GM21515 (cell line): Measurements from ENCODE around the gene GPR156.

Experiments
- ATAC-seq: cut with Tn5 transposase; IDR thresholded peaks from one replicate; pipeline ENCODE4 v1.9.1; 2021; ENCODE audit not compliant: unreplicated experiment

GPR156 gene

GRCh38 chr3:120196812-120197211, 88.2 kb downstream of the GPR156 start:
- no peak for ATAC-seq

DNA sequence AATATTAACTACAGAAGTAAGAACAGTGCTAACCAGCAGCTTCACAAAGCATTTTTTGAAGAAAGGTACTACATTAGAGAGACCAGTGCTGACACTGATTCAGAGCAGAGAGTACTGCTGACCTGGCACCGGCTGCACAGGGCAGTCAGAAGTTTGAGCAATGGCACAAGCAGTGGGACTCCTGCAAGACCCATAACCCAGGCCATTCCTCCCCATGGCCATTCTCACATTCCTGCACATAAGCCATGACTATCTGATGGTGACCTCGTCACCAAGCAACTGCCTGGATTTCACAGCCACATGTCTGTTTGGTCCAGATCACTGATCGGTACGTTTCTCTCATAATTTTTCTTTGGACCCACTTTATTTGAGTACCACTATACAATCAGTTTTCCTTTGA, 88.7 kb downstream of the GPR156 start:
- ATAC-seq = no peak

DNA sequence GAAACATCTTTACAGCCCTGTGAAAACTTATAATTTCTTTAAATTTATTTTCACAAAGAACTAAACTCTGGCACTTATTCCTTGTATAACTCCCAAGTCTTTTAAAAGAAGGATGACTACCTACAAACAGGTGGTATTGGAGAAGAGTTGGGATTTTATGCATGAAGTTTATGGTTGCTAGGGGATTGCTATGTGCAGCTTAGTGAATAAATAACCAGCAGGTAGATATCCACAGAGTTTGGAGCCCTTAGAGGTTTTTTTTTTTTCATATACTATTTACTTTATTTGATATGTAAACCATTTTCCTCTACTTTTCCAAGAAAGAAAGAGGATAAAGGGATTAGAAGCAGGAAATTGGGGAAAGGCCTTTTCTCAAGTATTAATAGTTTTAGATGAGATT, 91.5 kb downstream of the GPR156 start:
- ATAC-seq = no peak

- no peak for ATAC-seq
Observed at GRCh38 chr3:120192579-120192978, 92.4 kb downstream of the GPR156 start.

GRCh38 chr3:120192159-120192558, 92.9 kb downstream of the GPR156 start:
- ATAC-seq = no peak

DNA sequence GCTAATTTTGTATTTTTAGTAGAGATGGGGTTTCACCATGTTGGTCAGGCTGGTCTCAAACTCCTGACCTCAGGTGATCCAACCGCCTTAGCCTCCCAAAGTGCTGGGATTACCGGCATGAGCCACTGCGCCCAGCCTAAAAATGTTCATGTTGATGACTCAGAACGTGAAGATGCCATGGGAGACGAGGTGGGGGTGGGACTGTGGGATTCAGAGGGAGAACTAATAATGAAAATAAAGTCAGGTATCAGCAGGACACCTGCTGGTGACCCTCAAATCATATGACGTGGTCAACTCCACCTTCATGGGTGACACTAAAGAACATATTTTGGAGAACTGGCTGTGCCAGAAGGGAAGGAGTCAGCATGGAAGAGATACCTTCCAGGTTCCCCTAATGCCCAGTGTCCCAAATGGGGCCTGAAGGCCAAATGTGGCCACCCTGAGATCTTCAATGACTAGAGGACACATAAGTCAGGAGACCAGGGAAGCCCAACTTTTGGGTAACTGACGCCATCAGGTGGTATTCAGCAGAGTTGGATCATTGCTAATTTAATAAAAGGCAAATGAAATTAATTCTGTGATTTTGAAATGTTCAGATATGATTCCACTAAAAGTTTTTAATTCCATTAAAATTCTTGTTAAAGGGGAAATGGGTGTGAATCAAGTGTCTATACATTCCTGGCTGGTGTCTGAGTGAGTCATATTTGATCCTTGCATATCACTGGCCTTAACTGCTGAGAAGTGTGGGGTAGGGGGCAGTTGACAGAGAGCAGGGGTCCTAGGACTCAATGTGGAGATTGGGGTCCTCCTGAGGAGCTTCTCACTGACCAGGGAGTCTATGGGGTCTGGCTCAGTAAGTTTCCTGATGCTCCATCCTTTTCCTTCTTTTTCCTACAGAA, 102.2 kb downstream of the GPR156 start:
- no peak for ATAC-seq

DNA sequence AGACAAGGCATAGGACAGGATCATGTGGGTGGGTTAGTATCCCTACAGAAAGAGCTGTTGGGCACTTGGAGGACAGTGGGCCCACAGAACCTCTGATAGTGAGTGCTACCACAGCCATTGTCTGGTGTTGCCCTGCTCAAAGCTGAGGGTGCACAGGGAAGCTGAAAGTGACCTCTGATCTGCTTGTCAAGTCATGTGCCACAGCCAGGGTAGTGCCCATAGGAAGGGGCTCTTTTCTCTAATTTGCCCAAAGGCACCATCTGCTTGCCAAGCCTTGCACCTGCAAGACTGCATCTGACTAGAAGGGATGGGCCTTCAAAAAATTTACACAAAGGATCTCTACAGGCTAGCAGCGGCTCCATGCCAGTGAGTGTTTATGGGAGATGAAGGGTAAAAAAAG, 103.4 kb downstream of the GPR156 start:
- ATAC-seq = no peak

DNA sequence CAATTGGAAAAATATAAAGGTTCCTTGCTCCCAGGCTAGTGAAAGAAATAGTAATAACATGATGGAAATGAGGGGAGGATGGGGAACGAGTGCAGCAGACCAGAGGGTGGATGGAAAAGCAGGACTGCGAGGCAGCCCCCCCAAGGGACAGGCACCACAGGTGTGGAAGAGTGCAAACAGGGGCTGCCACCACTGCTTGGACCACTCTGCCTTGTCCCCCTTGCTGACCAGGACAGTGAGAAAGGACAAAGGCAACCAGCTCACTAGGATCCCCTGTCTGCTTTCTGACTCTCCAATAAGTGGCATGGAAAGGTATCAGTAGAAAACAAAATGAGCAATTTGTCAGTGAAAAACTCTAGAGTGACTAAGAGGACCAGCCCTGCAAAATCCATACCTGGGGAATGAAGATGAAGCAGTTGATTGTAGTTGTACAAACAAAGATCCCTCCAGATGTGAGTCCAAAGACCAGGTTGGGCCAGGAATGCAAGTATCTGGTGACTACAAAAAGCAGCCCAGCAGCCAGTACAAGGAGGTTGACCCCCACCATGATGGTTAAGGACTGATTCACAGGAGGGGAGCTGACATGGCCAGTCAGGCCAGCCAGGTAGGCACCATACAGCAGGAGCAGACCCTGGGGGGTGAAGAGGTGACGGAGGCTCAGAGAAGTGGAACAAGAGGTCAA, 104.2 kb downstream of the GPR156 start:
- ATAC-seq = no peak

GRCh38 chr3:120177707-120178306, 107.2 kb downstream of the GPR156 start:
- ATAC-seq = no peak

- ATAC-seq = no peak
Observed at GRCh38 chr3:120177151-120177550, 107.9 kb downstream of the GPR156 start.

GRCh38 chr3:120174811-120175539, 110.0 kb downstream of the GPR156 start:
- no peak for ATAC-seq

DNA sequence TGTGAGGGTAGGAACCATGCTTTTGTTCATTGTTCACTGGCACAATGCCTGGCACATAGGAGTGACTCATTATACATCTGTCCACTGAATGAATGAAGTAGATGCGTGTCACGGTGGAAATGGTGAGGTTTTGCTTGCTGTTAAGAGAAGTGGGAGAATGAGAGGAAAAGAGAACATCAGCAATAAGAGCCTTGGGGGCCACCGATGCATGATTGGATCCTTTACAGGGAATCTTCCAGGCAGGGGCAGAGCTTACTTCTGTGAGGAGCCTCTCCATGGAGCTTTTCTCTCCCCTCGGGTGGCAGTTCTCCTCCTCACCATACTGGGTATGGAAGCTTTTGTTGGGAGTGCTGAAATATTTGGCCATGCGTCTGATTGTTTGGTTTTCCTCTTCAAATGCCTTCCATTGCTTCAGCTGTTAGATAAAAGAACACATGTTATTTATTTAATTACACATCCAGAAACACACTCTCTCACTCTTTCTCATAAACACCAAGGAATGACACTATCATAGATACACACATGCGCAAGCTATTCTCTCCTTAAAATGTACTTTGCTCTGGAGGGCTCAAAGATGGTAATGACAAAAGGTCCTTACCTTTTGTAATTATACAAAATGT, 111.9 kb downstream of the GPR156 start:
- ATAC-seq = no peak

- ATAC-seq = no peak
Observed at GRCh38 chr3:120172070-120172469, 113.0 kb downstream of the GPR156 start.

DNA sequence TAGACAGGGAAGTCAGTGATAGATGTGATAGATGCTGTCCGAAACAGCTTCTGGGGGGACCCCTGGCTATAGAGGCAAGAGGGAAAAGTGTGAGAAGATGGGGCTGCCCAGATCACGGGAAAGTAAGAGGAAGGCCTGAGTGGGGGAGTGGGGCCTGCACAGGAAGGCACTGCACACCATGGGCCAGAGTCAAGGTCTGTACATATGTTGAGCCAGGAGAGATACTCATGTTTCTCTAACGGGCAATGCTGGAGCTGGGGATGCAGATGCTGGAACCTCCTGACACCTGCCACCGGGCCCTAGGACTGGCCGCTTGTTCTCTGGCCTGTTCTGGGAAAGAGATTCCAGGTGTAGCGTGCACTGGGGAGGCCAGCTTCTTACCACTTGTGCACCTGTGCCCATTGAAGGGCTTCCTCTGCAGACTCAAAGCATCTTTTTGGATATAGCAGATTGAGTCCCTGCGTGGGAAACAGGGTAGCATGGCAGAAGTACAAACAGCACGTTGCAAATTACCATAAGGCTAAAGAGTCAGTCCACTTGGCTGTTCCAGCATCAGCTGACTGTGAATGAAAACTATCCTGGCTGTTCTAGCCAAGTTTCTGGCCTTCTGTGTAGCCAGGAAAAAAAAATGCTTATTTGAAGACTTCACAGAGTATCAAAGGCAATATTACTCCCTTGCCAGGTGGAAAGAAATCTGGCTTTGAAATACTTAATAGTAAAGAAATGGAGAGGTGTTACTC, 113.7 kb downstream of the GPR156 start:
- no peak for ATAC-seq

DNA sequence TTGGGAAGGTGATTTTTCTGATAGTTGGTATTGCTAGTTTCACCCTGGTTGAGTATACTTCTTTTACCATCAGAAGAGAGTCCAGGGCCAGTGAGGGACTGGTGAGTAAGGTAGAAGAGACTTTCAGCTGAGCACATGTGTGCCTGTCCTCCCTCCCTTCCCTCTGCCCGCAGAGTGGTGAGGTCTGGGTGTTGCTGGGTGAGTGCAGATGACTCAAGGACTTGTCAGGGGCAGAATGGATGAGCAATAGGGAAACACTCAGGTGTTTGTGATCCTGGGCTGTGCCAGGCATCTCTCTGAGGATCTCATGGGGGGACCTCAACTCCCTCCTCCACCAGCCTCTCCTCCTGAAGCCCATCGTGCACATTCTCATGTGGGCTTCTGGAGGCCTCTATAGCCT, 114.8 kb downstream of the GPR156 start:
- ATAC-seq = no peak

- ATAC-seq = no peak
Observed at GRCh38 chr3:120169407-120169806, 115.6 kb downstream of the GPR156 start.

DNA sequence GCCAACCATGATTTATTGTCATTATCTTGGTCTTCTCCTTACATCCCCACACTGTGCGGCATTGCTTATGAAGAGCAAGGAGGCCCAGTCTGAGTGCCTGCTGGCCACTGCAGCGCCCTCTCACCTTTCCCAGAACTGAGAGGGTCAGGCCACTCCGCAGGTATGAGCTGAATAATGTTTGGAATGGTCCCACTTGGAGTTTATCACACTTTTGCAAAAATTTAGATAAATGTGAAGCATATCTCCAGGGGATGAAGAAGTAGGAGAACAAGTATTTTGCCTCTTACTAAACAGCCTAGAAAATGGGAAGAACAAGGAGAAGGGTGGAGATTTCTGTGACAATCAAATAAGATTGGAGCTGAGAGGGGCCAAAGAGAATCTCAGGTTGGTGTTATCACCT, 116.4 kb downstream of the GPR156 start:
- ATAC-seq = no peak

DNA sequence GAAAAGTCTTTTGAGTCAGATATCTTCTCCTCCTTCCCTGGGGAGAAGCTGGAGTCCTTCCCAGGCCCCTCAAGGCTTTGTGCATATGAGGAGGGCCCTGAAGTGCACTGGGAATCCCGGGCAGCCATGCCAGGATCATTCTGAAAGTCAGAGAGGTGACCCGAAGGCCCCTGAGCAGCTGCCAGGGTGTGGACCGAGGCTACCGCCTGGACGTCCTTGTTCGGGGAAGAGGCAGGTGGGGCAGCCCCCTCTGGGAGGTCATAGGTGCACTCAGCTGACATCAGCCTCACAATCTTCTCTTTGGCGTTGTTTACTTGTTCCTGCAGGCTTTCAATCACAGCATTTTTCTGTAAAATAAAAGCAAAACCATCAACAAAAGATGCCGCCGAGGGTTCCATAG, 117.0 kb downstream of the GPR156 start:
- no peak for ATAC-seq

GRCh38 chr3:120167488-120167887, 117.5 kb downstream of the GPR156 start:
- ATAC-seq = no peak

DNA sequence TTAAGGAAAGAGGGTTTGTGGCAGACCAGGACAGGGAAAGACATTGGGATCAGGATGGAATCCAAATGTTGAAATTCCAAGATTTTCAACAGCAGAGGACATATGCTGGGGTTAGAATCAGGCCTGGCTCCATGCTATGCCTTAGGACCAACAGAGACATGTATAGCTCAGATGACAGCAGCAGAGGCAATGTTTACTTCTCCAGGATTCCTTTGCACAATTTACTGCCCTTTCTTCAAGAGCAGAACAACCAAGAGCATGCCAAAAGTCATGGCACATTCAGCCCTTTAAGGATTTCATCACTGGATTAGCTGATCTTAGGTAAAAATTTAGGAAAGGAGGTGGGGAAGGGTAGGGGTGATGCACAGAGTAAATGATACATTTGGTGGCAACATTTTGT, 121.2 kb downstream of the GPR156 start:
- ATAC-seq = no peak
